Right atrium auricular region (tissue), 2 donors: ENCODE data around the gene CDK16. TPM values are rescaled to one million over a fixed set of nuclear protein-coding genes. Genes with fewer than 3 reads are reported as not detected.

Experiments
- DNase-seq: peaks from one replicate; pipeline ENCODE4 v3.0.0-alpha.2; 2019; ENCODE audit warnings: low spot score
- H3K27ac ChIP-seq, 2 donors: fragments of 200-600 bp; sonication (generic); 1 replicate in 1 of 2; 2 replicates in 1 of 2; pipeline ENCODE4 v1.5.1; 2016 to 2019
- H3K27me3 ChIP-seq, 2 donors: fragments of 200-600 bp; sonication (generic); one replicate each; pipeline versions ENCODE4 v1.5.1 to v1.6.0; 2017 to 2019
- H3K36me3 ChIP-seq: fragments of 200-600 bp; sonication (generic); one replicate; pipeline ENCODE4 v1.5.1; 2016
- H3K4me1 ChIP-seq, 2 donors: fragments of 200-600 bp; sonication (generic); one replicate each; pipeline versions ENCODE4 v1.5.1 to v1.6.0; 2017 to 2019
- H3K4me3 ChIP-seq, 2 donors: fragments of 200-600 bp; sonication (generic); 1 replicate in 1 of 2; 2 replicates in 1 of 2; pipeline ENCODE4 v1.5.1; 2017 to 2019; ENCODE audit warnings: mild to moderate bottlenecking in 1 of 2, moderate library complexity in 1 of 2
- H3K9me3 ChIP-seq, 2 donors: fragments of 200-600 bp; sonication (generic); one replicate each; pipeline ENCODE4 v1.5.1; 2019
- total RNA-seq, 2 donors: library from RNA; depleted of rRNA; stranded (reverse); fragments of >200 nt; gene quantifications; one replicate each; pipeline ENCODE4 v1.1.0, GENCODE V29; 2016
- TF ChIP-seq, protein P1 (sequence below), 2 donors: fragments of 200-600 bp; sonication (generic); IDR thresholded peaks; one replicate each; pipeline ENCODE4 v1.5.1; 2019; ENCODE audit warnings: antibody characterized with exemption in 2 of 2

The CDK16 gene
- total RNA-seq, 2 donors from 2014 or later = 128 to 140 TPM

DNA sequence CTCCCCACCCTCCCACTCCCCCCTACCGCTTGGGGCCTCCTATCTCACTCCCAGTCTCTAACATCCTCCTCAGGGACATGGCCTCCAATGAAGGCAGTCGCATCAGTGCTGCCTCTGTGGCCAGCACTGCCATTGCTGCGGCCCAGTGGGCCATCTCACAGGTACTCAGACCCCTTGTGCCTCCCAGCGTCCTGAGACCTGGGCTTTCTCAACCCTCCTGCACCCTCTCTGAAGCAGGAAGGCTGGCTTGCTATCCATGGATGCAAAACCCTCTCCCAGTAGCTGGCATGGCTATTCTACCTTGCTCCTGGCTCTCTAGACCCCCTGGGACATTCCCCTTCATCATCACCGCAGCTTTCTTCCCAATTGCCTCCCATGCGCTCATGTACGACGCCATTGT lies 38.1 kb upstream of the CDK16 start:
- Histone ChIP-seq H3K36me3 (peaks cover 61% of the 10 kb centered on the region), H3K4me1 (peaks cover 0 to 10% of the 10 kb centered on the region in 2 donors), H3K4me3 (no peak overlapping the region), H3K9me3 (no peaks in the 10 kb centered on the region), H3K27ac (peak overlapping the region in 1 of 2 donors; percentile 63), H3K27me3 (no peaks in the 10 kb centered on the region)
- TF ChIP-seq, protein P1, sequence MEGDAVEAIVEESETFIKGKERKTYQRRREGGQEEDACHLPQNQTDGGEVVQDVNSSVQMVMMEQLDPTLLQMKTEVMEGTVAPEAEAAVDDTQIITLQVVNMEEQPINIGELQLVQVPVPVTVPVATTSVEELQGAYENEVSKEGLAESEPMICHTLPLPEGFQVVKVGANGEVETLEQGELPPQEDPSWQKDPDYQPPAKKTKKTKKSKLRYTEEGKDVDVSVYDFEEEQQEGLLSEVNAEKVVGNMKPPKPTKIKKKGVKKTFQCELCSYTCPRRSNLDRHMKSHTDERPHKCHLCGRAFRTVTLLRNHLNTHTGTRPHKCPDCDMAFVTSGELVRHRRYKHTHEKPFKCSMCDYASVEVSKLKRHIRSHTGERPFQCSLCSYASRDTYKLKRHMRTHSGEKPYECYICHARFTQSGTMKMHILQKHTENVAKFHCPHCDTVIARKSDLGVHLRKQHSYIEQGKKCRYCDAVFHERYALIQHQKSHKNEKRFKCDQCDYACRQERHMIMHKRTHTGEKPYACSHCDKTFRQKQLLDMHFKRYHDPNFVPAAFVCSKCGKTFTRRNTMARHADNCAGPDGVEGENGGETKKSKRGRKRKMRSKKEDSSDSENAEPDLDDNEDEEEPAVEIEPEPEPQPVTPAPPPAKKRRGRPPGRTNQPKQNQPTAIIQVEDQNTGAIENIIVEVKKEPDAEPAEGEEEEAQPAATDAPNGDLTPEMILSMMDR (IDR thresholded peaks at IDR 0.05) = no peak
- DNase-seq = no peak

DNA sequence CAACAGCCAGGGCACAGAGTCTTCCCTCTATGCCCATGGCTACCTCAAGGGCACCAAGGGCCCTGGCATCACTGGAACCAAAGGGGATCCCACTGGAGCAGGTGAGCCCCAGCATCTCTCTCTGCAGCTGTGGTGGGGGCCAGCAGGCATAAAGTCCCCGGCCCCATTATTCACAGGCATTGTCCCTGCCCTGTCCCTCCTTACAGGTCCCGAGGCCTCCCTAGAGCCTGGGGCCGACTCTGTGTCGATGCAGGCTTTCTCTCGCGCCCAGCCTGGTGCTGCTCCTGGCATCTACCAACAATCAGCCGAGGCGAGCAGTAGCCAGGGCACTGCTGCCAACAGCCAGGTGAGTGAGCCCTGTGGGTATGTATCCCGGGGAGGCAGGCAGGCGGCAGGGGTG lies 37.2 kb upstream of the CDK16 start:
- Histone ChIP-seq H3K4me3 (no peak overlapping the region), H3K4me1 (peaks cover 0 to 10% of the 10 kb centered on the region in 2 donors), H3K27ac (no peak overlapping the region), H3K9me3 (no peaks in the 10 kb centered on the region), H3K36me3 (peaks cover 63% of the 10 kb centered on the region), H3K27me3 (no peaks in the 10 kb centered on the region)
- DNase-seq = no peak
- TF ChIP-seq, protein P1 (IDR thresholded peaks at IDR 0.05) = no peak

DNA sequence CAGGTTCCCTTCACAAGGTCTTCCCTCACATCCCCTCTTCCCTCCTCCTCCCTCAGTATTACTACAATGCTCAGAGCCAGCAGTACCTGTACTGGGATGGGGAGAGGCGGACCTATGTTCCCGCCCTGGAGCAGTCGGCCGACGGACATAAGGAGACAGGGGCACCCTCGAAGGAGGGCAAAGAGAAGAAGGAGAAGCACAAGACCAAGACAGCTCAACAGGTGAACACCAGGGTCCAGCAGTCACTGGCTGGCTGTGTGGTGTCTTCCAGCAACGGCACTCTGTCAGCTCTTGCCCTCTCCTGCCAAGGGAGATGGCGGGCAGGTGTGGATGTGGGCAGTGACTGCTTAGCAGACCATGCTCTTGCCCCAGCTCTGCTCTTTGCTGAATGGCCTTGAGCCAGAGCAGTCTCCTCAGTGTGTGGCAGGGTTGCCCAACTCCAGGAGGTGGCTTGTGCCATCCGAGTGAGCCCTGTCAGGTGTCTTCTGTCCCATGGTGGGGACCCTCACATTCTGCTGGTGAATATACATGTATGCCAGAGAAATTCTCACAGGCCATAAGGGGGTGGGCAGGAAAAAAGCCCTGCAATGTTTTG lies 36.3 kb upstream of the CDK16 start:
- H3K27me3 ChIP-seq = no peaks in the 10 kb centered on the region
- no peak overlapping the region for H3K27ac ChIP-seq
- DNase-seq = no peak
- H3K4me1 ChIP-seq = peaks cover 0 to 10% of the 10 kb centered on the region in 2 donors
- no peak overlapping the region for H3K4me3 ChIP-seq
- H3K9me3 ChIP-seq = no peaks in the 10 kb centered on the region
- TF ChIP-seq, protein P1 (IDR thresholded peaks at IDR 0.05) = no peak
- H3K36me3 ChIP-seq = peaks cover 55% of the 10 kb centered on the region

DNA sequence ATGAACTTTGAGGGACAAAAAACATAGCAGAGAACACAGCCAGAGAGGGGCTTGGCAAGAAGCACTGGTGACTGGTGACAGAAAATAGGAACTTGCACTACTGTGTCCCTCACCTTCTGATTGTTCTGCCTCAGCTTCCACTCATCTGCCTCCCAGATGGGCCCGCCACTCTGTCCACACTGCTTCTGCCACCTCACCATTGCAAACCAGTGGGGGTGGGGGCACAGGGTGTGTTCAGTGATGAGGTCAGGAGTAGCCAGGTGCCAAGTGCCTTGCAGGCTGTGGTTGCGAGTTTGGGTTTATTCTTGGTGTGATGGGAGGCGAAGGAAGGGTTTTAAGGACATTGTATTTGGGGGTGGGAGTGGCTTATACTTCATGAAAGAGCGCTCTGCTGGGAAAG lies 34.0 kb upstream of the CDK16 start:
- TF ChIP-seq, protein P1 (IDR thresholded peaks at IDR 0.05) = no peak
- H3K4me1 ChIP-seq = peaks cover 0 to 3% of the 10 kb centered on the region in 2 donors
- no peak overlapping the region for H3K4me3 ChIP-seq
- DNase-seq = no peak
- H3K36me3 ChIP-seq = peaks cover 43% of the 10 kb centered on the region
- H3K9me3 ChIP-seq = no peaks in the 10 kb centered on the region
- no peaks in the 10 kb centered on the region for H3K27me3 ChIP-seq
- no peak overlapping the region for H3K27ac ChIP-seq

DNA sequence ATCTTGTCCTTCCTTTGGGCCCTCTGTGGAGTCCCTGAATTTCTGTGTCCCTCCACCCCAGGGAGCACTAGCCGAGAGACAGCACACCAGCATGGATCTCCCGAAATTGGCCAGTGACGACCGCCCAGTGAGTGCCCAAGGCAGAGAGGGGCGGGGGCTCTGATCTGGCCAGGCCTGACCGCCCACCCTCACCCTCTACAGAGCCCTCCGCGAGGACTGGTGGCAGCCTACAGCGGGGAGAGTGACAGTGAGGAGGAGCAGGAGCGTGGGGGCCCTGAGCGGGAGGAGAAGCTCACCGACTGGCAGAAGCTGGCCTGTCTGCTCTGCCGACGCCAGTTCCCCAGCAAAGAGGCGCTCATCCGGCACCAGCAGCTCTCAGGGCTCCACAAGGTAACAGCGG lies 33.2 kb upstream of the CDK16 start:
- Histone ChIP-seq H3K27me3 (no peaks in the 10 kb centered on the region), H3K9me3 (no peaks in the 10 kb centered on the region), H3K36me3 (peaks cover 43% of the 10 kb centered on the region), H3K27ac (no peak overlapping the region), H3K4me3 (no peak overlapping the region), H3K4me1 (no peaks in the 10 kb centered on the region)
- TF ChIP-seq, protein P1 (IDR thresholded peaks at IDR 0.05) = no peak
- DNase-seq = no peak
